SKM-1 (cell line): ENCODE data around the gene ADRA1B.
A peak's percentile ranks its signal among the peaks of the same experiment; 100 is the strongest.
"Not testable (repeated sequence)": the region's sequence is repeated elsewhere in the genome, so short reads cannot be mapped to it uniquely, and the experiment has no call there.

Source experiments
- DNase-seq: peaks from one replicate; lab custom pipeline; 2025; ENCODE audit not compliant: unreplicated experiment; lab: John Stamatoyannopoulos, UW

ADRA1B gene

GRCh38 chr5:160009591-160009989 is 93.3 kb downstream of the ADRA1B start:
- DNase-seq: no peak

- no peak for DNase-seq
Observed at GRCh38 chr5:160011471-160011870, 95.2 kb downstream of the ADRA1B start.

- DNase-seq: not testable (repeated sequence)
Observed at GRCh38 chr5:160014197-160014596, 97.9 kb downstream of the ADRA1B start.

GRCh38 chr5:160018945-160019625 is 102.8 kb downstream of the ADRA1B start:
- DNase-seq: no peak

GRCh38 chr5:160020266-160020770 is 104.0 kb downstream of the ADRA1B start:
- DNase-seq: no peak

- DNase-seq: no peak
Observed at GRCh38 chr5:160020964-160021363, 104.7 kb downstream of the ADRA1B start.

- DNase-seq: peak; percentile 66
Observed at GRCh38 chr5:160021831-160022446, 105.7 kb downstream of the ADRA1B start.
